GM19351 (cell line): ENCODE data around the gene KCTD19.

Experiments
- ATAC-seq: cut with Tn5 transposase; IDR thresholded peaks from one replicate; pipeline ENCODE4 v1.9.1; 2021; ENCODE audit warnings: mild to moderate bottlenecking, moderate library complexity; ENCODE audit not compliant: unreplicated experiment

Gene KCTD19

DNA sequence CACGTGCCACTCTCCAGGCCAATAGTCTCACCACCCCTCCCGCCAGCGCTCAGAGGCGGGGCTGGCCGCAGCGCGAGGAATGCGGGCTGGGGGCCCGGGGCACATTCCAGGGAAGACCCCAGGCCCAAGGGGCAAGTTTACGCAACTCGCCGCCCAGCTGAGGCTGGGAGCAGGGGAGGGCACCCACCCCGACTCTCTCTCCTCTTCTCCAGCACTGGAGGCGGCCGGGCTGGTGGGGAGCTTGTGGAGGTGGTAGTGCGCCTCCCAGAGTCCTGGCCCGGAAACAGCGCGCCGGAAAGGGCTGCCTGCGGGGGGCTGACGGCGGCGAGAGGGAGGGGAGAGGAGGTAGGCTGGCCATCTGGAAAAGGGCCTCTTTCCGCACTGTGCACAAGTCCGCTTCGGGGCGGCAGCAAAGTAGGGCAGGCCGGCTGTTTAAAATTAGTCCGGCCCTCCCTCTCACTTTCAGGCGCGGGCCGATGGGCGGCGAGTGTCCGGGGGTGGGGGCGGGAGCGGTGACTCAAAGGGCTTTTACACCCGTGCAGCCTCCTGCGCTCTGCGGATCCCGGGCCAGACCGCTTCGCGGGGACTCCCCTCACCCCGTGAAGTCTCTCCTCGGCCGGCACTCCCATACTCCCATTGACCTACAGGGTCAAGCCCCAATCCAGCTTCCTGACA, 80.3 kb downstream of the KCTD19 start:
- ATAC-seq: peak; percentile 26

- ATAC-seq: no peak
Measured at GRCh38 chr16:67245674-67246080, 80.9 kb downstream of the KCTD19 start.

- no peak for ATAC-seq
Measured at GRCh38 chr16:67245186-67245585, 81.4 kb downstream of the KCTD19 start.

DNA sequence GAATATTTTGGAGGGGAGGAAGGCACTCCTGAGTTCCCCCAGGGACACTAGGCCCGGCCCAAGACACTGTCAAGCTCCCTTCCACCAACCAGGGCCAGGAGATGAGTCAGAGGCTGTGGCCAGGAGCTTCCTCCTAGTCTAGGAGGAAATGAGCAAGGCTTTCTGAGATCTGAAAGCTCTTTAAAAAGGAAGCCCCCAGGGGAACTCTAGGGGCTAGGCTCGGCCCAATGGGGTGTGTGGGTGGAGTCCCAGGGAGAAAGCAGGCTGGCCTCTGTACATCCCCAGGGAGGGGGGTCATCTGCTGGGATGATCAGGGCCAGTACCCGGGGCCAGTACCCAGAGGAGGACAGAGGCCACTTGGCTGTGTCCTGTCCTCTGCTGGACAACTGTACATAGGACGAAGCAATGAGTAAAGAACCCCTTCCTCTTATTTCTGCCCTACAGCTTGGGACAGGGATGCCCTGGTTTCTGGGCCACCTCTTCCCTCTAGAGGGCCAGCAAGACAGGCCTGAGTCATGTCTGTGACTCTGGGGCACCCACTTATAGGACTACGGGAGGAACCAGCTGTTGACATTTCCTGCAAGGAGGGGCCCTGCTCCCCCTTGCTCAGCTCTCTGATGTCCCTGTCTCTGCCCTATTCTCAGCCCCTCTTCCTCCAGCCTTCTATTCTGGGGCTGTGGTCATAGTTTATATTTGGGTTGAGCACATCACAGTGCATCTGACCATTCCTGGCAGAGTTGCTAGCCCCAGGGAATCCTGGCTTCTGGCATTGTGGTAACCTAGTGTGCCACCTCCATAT, 82.0 kb downstream of the KCTD19 start:
- peak; percentile 53 for ATAC-seq

GRCh38 chr16:67243481-67243880, 83.1 kb downstream of the KCTD19 start:
- ATAC-seq: no peak

DNA sequence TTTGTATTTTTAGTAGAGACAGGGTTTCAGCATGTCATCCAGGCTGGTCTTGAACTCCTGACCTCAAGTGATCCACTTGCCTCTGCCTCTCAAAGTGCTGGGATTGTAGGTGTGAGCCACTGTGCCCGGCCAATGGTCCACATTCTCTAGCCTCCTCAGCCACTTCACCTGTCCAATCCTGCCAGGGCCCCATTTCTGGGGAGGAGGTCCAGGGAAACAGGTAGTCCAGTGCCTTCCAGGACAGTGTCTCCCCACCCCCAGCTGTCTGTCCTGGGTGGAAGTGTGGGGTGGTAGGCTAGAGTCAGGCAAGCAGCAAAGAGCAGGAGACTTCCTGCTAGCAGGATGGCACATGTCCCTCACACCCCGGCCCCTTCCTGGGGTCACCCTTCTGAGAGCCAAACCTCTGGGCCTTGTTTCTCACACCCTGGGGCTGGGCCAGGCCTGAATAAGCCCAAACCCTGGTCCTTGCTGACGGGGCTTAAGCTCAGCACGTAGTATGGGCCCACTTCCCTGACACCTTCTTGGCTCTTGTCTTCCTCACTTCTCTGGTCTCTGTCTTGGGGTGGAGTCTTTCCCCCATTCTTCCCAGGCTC, 84.3 kb downstream of the KCTD19 start:
- no peak for ATAC-seq

DNA sequence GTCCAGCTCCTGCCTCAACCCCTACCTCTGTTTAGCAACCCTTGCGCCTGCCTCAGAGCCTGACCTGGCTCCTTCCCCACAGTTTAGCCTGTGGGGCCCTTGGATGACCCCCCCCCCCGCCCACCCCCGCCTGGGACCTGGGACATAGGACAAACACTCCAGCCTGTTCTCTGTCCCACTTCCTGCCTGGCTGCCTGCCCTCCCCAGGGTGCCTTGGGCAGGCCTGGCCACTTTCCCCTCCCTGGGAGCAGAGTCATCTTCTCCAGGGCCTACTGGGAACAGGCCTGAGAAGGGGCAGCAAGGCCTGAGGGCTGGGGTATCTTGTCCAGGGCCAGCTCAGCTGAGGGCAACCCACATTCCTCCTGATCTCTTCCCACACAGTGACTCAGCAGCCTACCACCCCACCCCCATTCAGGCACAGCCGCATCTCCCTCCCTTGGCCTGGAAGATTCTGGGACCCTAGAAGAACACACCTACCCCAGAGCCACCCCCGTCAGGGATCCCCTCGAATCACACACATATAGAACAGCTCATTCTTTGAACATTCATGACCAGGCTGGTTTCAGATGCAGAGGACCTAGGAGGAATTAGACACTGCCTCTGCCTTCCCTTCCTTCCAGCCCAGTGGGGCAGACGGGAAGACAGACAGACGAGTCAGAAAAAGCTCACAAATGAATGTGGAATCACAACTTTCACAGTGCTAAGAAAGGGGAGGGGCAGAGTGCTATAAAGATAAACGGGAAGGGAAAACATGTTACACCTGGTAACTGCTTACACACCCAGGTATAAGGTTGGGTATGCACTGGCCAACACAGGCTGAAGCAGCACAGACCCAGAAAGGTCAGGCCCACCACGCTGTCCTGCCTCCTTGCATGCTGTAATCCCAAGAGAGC, 85.3 kb downstream of the KCTD19 start:
- no peak for ATAC-seq

- no peak for ATAC-seq
Measured at GRCh38 chr16:67240506-67240905, 86.0 kb downstream of the KCTD19 start.
